ENCODE measurements around the gene CASTOR1. TPM values are rescaled to one million over a fixed set of nuclear protein-coding genes. Genes with fewer than 3 reads are reported as not detected.

The CASTOR1 gene
- polyA plus RNA-seq, 1 of the 3 experiments (the other 2 are of a cell fraction): 14.4 TPM

DNA sequence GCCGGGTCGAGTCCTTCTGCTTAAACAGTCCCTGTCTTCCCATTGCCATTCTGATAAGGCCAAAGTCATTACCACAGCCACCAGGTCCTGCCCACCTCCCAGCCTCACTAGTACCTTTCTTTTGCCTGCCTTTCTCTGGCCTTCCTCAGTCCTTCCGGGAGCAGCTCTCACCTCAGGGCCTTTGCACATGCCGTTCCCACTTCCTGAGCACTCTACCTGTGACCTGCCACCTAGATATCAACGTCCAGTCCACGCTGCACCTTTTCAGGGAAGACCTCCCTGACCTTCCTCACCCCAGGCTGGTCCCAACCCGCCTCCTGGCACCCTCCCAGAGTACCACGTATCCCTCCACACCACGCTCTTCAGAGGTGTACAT lies 14.9 kb downstream of the CASTOR1 start:
- ChIA-PET POLR2A (no interaction called here), CTCF (interaction anchor here (1.1 to 2.0 kb wide), 5 partner anchors 11 to 166 kb away, joined by 3 to 8 read pairs (median 5); partner anchors contain the start of gene RNF215)
- WGBS (ENCODE audit: low lambda C conversion rate): 86% methylated on average over 9 of the region's 9 CpGs
- Histone ChIP-seq H3K4me2 (no peak overlapping the region), H3K9me2 (no peaks in the 10 kb centered on the region), H3K4me3 (ENCODE audit: low read depth in 2 of 2, low read length in 1 of 2) (no peak overlapping the region), H3K36me3 (replicated peaks in 1 of 2; ENCODE audit: control insufficient read depth in 1 of 2, insufficient read depth in 2 of 2, low read length in 1 of 2) (no peaks in the 10 kb centered on the region), H4K20me1 (ENCODE audit: insufficient read depth) (no peaks in the 10 kb centered on the region), H3K9me3 (no peaks in the 10 kb centered on the region), H3K27ac (ENCODE audit: low read depth in 2 of 2, low read length in 1 of 2) (no peak overlapping the region), H3F3A (replicated peaks; ENCODE audit: insufficient read depth) (peaks cover 18% of the 10 kb centered on the region), H3K79me2 (ENCODE audit: insufficient read depth) (no peaks in the 10 kb centered on the region), H2AFZ (ENCODE audit: low read depth) (no peak overlapping the region), H3K27me3 (ENCODE audit: insufficient read depth) (no peaks in the 10 kb centered on the region), H3K9ac (no peak overlapping the region), H3K4me1 (ENCODE audit: control insufficient read depth in 1 of 2, insufficient read depth in 2 of 2, low read depth in 1 of 2, low read length in 1 of 2) (peaks cover 0 to 14% of the 10 kb centered on the region in 2 experiments; a peak in 2 of 4 replicates)
- DNase-seq: no peak
- TF ChIP-seq, protein P1, sequence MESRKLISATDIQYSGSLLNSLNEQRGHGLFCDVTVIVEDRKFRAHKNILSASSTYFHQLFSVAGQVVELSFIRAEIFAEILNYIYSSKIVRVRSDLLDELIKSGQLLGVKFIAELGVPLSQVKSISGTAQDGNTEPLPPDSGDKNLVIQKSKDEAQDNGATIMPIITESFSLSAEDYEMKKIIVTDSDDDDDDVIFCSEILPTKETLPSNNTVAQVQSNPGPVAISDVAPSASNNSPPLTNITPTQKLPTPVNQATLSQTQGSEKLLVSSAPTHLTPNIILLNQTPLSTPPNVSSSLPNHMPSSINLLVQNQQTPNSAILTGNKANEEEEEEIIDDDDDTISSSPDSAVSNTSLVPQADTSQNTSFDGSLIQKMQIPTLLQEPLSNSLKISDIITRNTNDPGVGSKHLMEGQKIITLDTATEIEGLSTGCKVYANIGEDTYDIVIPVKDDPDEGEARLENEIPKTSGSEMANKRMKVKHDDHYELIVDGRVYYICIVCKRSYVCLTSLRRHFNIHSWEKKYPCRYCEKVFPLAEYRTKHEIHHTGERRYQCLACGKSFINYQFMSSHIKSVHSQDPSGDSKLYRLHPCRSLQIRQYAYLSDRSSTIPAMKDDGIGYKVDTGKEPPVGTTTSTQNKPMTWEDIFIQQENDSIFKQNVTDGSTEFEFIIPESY (IDR thresholded peaks at IDR 0.05; ENCODE audit: borderline replicate concordance, low read depth): no peak
- TF ChIP-seq PBX3 (IDR thresholded peaks at IDR 0.05) (no peak), FOXM1 (IDR thresholded peaks at IDR 0.05; ENCODE audit: low read depth) (no peak), RFX5 (IDR thresholded peaks at IDR 0.05; ENCODE audit: low read length) (no peak), MEF2A (IDR thresholded peaks at IDR 0.05; ENCODE audit: borderline replicate concordance, low read depth) (no peak), NRF1 (IDR thresholded peaks at IDR 0.05; ENCODE audit: low read depth, low read length) (no peak)
- TF ChIP-seq, protein P2, sequence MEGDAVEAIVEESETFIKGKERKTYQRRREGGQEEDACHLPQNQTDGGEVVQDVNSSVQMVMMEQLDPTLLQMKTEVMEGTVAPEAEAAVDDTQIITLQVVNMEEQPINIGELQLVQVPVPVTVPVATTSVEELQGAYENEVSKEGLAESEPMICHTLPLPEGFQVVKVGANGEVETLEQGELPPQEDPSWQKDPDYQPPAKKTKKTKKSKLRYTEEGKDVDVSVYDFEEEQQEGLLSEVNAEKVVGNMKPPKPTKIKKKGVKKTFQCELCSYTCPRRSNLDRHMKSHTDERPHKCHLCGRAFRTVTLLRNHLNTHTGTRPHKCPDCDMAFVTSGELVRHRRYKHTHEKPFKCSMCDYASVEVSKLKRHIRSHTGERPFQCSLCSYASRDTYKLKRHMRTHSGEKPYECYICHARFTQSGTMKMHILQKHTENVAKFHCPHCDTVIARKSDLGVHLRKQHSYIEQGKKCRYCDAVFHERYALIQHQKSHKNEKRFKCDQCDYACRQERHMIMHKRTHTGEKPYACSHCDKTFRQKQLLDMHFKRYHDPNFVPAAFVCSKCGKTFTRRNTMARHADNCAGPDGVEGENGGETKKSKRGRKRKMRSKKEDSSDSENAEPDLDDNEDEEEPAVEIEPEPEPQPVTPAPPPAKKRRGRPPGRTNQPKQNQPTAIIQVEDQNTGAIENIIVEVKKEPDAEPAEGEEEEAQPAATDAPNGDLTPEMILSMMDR (IDR thresholded peaks at IDR 0.05): no peak

DNA sequence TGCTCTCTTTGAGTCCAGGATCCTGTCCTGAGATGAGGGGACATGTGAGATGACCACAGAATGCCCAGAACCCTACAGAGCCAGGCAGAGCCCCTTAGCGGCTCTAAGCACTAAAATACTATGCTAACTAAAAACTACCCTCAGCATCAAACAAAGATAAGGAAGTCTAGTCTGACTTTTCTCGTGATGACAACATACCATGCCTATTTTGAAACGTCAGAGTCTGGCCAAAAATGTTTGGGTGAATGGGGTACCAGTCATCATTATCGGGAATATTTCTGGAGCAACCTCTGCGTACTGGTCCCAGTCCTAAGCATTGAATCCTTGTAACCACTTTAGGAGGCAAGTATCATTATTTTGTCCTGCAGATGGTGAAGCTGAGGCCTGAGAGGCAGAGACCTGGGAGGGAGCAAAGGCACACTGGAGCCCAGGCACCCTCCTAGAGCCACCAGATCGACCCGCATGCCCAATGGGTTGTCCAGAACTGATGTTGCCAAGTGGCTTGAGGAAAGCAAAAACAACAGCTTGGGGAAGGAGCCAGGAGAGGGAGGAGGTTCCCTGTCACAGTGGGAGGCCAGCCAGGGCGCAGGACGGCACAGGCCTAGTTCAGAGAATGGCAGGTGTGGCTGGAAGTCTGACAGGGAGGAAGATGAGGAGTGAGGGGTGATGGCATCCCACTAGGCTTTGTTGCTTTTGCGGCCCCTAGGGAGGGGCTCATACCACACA lies 15.4 kb downstream of the CASTOR1 start:
- 76% methylated on average over 10 of the region's 10 CpGs for WGBS (ENCODE audit: low lambda C conversion rate)
- Histone ChIP-seq H3K9me2 (no peaks in the 10 kb centered on the region), H3K36me3 (replicated peaks in 1 of 2; ENCODE audit: control insufficient read depth in 1 of 2, insufficient read depth in 2 of 2, low read length in 1 of 2) (no peaks in the 10 kb centered on the region), H3K27ac (ENCODE audit: low read depth in 2 of 2, low read length in 1 of 2) (no peak overlapping the region), H3K4me1 (ENCODE audit: control insufficient read depth in 1 of 2, insufficient read depth in 2 of 2, low read depth in 1 of 2, low read length in 1 of 2) (peaks cover 0 to 14% of the 10 kb centered on the region in 2 experiments; a peak in 2 of 4 replicates), H3F3A (replicated peaks; ENCODE audit: insufficient read depth) (peaks cover 18% of the 10 kb centered on the region), H3K4me2 (no peak overlapping the region), H3K79me2 (ENCODE audit: insufficient read depth) (no peaks in the 10 kb centered on the region), H3K27me3 (ENCODE audit: insufficient read depth) (no peaks in the 10 kb centered on the region), H2AFZ (ENCODE audit: low read depth) (no peak overlapping the region), H3K9ac (no peak overlapping the region), H3K9me3 (no peaks in the 10 kb centered on the region), H4K20me1 (ENCODE audit: insufficient read depth) (no peaks in the 10 kb centered on the region), H3K4me3 (ENCODE audit: low read depth in 2 of 2, low read length in 1 of 2) (no peak overlapping the region)
- ChIA-PET POLR2A (no interaction called here), CTCF (interaction anchor here (0.7 to 2.0 kb wide), 4 partner anchors 12 to 166 kb away, joined by 3 to 8 read pairs (median 4); partner anchors contain the start of gene RNF215)
- TF ChIP-seq SIN3A (IDR thresholded peaks at IDR 0.05; ENCODE audit: borderline replicate concordance, low read depth, low read length) (no peak), TAF1 (IDR thresholded peaks at IDR 0.05; ENCODE audit: borderline replicate concordance, low read depth, low read length) (no peak), FOSL2 (IDR thresholded peaks at IDR 0.05; ENCODE audit: borderline replicate concordance, low read depth) (no peak), RCOR1 (IDR thresholded peaks at IDR 0.05; ENCODE audit: low read length) (no peak), FOXM1 (IDR thresholded peaks at IDR 0.05; ENCODE audit: low read depth) (no peak), POLR2AphosphoS5 (IDR thresholded peaks at IDR 0.05; ENCODE audit: low read depth, low read length) (no peak), NFIC (IDR thresholded peaks at IDR 0.05; ENCODE audit: borderline replicate concordance) (no peak), CHD2 (IDR thresholded peaks at IDR 0.05; ENCODE audit: low read length, partially characterized antibody) (no peak)
- no peak for DNase-seq

All from SK-N-SH (cell line).